Progenitor cell of endocrine pancreas (in vitro differentiated cells): ENCODE measurements around the gene TMEM186. TPM values are rescaled to one million over a fixed set of nuclear protein-coding genes. Genes with fewer than 3 reads are reported as not detected.

ENCODE experiments used
- DNase-seq: peaks from one replicate; pipeline ENCODE4 v3.0.0; 2021; ENCODE audit warnings: low spot score; ENCODE audit not compliant: unreplicated experiment
- H3K27ac Mint-ChIP-seq: 2 replicates; pipeline ENCODE4 v1.8.0; 2021; ENCODE audit warnings: mild to moderate bottlenecking, moderate library complexity, mixed read lengths
- H3K27me3 Mint-ChIP-seq: 2 replicates; pipeline ENCODE4 v1.8.0; 2021; ENCODE audit warnings: mixed read lengths
- H3K36me3 Mint-ChIP-seq: 2 replicates; pipeline ENCODE4 v1.8.0; 2022; ENCODE audit warnings: mixed read lengths; ENCODE audit not compliant: insufficient read depth
- H3K4me1 Mint-ChIP-seq: 2 replicates; pipeline ENCODE4 v1.8.0; 2021; ENCODE audit warnings: low read depth, mixed read lengths
- H3K4me3 Mint-ChIP-seq: 2 replicates; pipeline ENCODE4 v1.8.0; 2021; ENCODE audit warnings: low read depth, mild to moderate bottlenecking, moderate library complexity, mixed read lengths
- H3K9me3 Mint-ChIP-seq: 2 replicates; pipeline ENCODE4 v1.8.0; 2021; ENCODE audit warnings: low read depth, mixed read lengths
- CTCF ChIP-seq: fragments of 200-600 bp; sonication (generic); IDR thresholded peaks from one replicate; pipeline ENCODE4 v1.5.0; 2021; ENCODE audit warnings: antibody characterized with exemption, mild to moderate bottlenecking; ENCODE audit not compliant: unreplicated experiment
- total RNA-seq: library from RNA; stranded (reverse); gene quantifications from 2 replicates; pipeline ENCODE4 v1.2.1, GENCODE V29; 2021

TMEM186 gene
- total RNA-seq, 1 donor from 2014 or later, result 11.1 TPM

- Mint-ChIP-seq H3K4me3 (no peak overlapping the region), H3K36me3 (peaks cover 15% of the 10 kb centered on the region), H3K27ac (no peak overlapping the region), H3K4me1 (peaks cover 7% of the 10 kb centered on the region), H3K27me3 (no peaks in the 10 kb centered on the region), H3K9me3 (no peaks in the 10 kb centered on the region)
- DNase-seq, result no peak
- no peak for TF ChIP-seq CTCF
Observed at GRCh38 chr16:8782673-8783072, 14.8 kb downstream of the TMEM186 start.

- Mint-ChIP-seq H3K9me3 (no peaks in the 10 kb centered on the region), H3K27me3 (no peaks in the 10 kb centered on the region), H3K36me3 (peaks cover 19% of the 10 kb centered on the region), H3K27ac (no peak overlapping the region), H3K4me3 (no peak overlapping the region), H3K4me1 (peaks cover 7% of the 10 kb centered on the region)
- TF ChIP-seq CTCF, result no peak
- no peak for DNase-seq
Observed at GRCh38 chr16:8781797-8782196, 15.6 kb downstream of the TMEM186 start.

- Mint-ChIP-seq H3K36me3 (peaks cover 35% of the 10 kb centered on the region), H3K27ac (no peak overlapping the region), H3K9me3 (no peaks in the 10 kb centered on the region), H3K27me3 (no peaks in the 10 kb centered on the region), H3K4me1 (peaks cover 2% of the 10 kb centered on the region), H3K4me3 (no peak overlapping the region)
- TF ChIP-seq CTCF, result no peak
- no peak for DNase-seq
Observed at GRCh38 chr16:8777217-8777616, 20.2 kb downstream of the TMEM186 start.

GRCh38 chr16:8776129-8776584, 21.3 kb downstream of the TMEM186 start:
- no peak for TF ChIP-seq CTCF
- no peak overlapping the region for H3K4me3 Mint-ChIP-seq
- no peaks in the 10 kb centered on the region for H3K9me3 Mint-ChIP-seq
- H3K27ac Mint-ChIP-seq, result no peak overlapping the region
- no peaks in the 10 kb centered on the region for H3K27me3 Mint-ChIP-seq
- peaks cover 37% of the 10 kb centered on the region for H3K36me3 Mint-ChIP-seq
- peaks cover 2% of the 10 kb centered on the region for H3K4me1 Mint-ChIP-seq
- DNase-seq, result no peak

GRCh38 chr16:8775359-8775758, 22.1 kb downstream of the TMEM186 start:
- H3K36me3 Mint-ChIP-seq, result peaks cover 37% of the 10 kb centered on the region
- H3K4me1 Mint-ChIP-seq, result peaks cover 2% of the 10 kb centered on the region
- H3K4me3 Mint-ChIP-seq, result no peak overlapping the region
- no peaks in the 10 kb centered on the region for H3K9me3 Mint-ChIP-seq
- no peaks in the 10 kb centered on the region for H3K27me3 Mint-ChIP-seq
- DNase-seq, result no peak
- TF ChIP-seq CTCF, result no peak
- H3K27ac Mint-ChIP-seq, result no peak overlapping the region
